Renal cortex interstitium (tissue), 15 donors: Measurements from ENCODE around the gene RGS19. TPM values are rescaled to one million over a fixed set of nuclear protein-coding genes. Genes with fewer than 3 reads are reported as not detected.
"Not testable (repeated sequence)": the region's sequence is repeated elsewhere in the genome, so short reads cannot be mapped to it uniquely, and the experiment has no call there.

Experiments used
- DNase-seq, 11 donors: peaks; one replicate each; pipeline ENCODE4 v3.0.0-alpha.2; 2013; ENCODE audit warnings: low read depth in 9 of 11, low spot score in 4 of 11; ENCODE audit errors: extremely low read depth in 1 of 11
- long read RNA-seq, 16 experiments: transcript quantifications; one replicate each; lab custom pipeline, GENCODE V29; 2026
- polyA plus RNA-seq, 3 donors: library from polyadenylated mRNA; unstranded; fragments of 120-200 nt; gene quantifications; one replicate each; pipeline ENCODE4 v1.2.1, GENCODE V29; 2013; ENCODE audit not compliant: insufficient read length in 3 of 3

Gene RGS19, protein sequence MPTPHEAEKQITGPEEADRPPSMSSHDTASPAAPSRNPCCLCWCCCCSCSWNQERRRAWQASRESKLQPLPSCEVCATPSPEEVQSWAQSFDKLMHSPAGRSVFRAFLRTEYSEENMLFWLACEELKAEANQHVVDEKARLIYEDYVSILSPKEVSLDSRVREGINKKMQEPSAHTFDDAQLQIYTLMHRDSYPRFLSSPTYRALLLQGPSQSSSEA
- polyA plus RNA-seq, result 1 to 10 TPM; 4.5 to 7.1 (median 5.7) TPM
- long read RNA-seq, donor 1, partial matches to known transcripts, result 0 of 1 reads
- long read RNA-seq, donor 1, other reads (novel, unspliced or antisense), result 0 of 1 reads
- long read RNA-seq, donor 2, result 0 reads
- long read RNA-seq, donor 3, partial matches to known transcripts, result 0 of 4 reads
- long read RNA-seq, donor 3, other reads (novel, unspliced or antisense), result 0 of 4 reads
- long read RNA-seq, donor 4, partial matches to known transcripts, result 0 of 2 reads
- long read RNA-seq, donor 4, other reads (novel, unspliced or antisense), result 0 of 2 reads
- long read RNA-seq, donor 5, partial matches to known transcripts, result 0 of 5 reads
- long read RNA-seq, donor 5, other reads (novel, unspliced or antisense), result 0 of 5 reads
- long read RNA-seq, donor 6, partial matches to known transcripts, result 0 of 3 reads
- long read RNA-seq, donor 6, other reads (novel, unspliced or antisense), result 0 of 3 reads
- long read RNA-seq, donor 7, partial matches to known transcripts, result 0 of 1 reads
- long read RNA-seq, donor 7, other reads (novel, unspliced or antisense), result 0 of 1 reads
- long read RNA-seq, donor 8, partial matches to known transcripts, result 34 of 73 reads
- long read RNA-seq, donor 8, other reads (novel, unspliced or antisense), result 34 of 73 reads
- long read RNA-seq, donor 9, partial matches to known transcripts, result 0 of 3 reads
- long read RNA-seq, donor 9, other reads (novel, unspliced or antisense), result 0 of 3 reads
- long read RNA-seq, donor 10, partial matches to known transcripts, result 0 of 4 reads
- long read RNA-seq, donor 10, other reads (novel, unspliced or antisense), result 0 of 4 reads
- long read RNA-seq, donor 11, partial matches to known transcripts, result 0 of 3 reads
- long read RNA-seq, donor 11, other reads (novel, unspliced or antisense), result 0 of 3 reads
- long read RNA-seq, donor 12, partial matches to known transcripts, result 0 of 1 reads
- long read RNA-seq, donor 12, other reads (novel, unspliced or antisense), result 0 of 1 reads
- long read RNA-seq, donor 13, transcript RGS19-202 (6 exons, 1,593 nt), result major isoform, 5 of 9 reads
- long read RNA-seq, donor 13, partial matches to known transcripts, result 0 of 9 reads
- long read RNA-seq, donor 13, other reads (novel, unspliced or antisense), result 0 of 9 reads
- long read RNA-seq, donor 14, partial matches to known transcripts, result 0 of 4 reads
- long read RNA-seq, donor 14, other reads (novel, unspliced or antisense), result 0 of 4 reads
- long read RNA-seq, donor 15, result 0 reads
- long read RNA-seq, donor 16, partial matches to known transcripts, result 0 of 6 reads
- long read RNA-seq, donor 16, other reads (novel, unspliced or antisense), result 0 of 6 reads

DNA sequence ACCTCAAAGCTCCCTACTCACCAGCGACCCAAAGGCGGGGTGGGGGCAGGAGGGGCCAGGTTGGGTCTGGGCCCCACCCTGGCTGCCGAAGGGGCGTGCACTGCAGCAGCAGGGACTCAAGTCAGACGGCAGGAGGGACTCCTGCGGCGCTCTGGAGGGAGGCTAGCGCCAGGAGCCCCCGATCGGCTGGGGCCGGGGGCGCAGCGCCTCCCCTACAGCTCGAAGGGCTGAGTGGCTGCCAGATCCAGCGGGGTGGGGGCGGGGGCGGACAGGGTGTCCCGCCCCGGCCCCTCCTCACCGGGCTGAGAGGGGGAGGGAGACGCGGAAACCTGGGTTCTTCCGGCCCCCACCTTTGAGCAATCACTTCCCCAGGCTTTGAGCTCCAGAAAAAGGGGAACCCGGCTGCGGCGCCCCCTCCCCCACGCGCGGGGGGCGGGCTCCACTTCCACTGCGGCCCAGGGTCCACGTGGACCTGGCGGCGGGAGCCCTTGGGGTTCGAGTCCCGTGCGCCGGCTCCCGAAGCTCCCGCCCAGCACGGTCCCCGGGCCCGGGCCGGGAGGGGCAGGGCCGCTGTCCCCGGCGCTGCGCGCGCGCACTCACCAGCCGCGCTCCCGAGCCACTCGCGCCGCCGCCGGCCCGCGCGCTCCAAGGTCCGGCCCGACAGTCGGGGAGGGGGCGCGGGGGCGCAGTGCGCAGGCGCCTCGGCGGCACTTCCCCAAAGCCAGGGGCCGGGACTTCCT is at the start of gene RGS19:
TSS of gene RGS19 (minus strand) at position 246 of the 740 bp plus-strand sequence. CDS start 2,632 bp downstream, outside the sequence.
- DNase-seq, result no peak

DNA sequence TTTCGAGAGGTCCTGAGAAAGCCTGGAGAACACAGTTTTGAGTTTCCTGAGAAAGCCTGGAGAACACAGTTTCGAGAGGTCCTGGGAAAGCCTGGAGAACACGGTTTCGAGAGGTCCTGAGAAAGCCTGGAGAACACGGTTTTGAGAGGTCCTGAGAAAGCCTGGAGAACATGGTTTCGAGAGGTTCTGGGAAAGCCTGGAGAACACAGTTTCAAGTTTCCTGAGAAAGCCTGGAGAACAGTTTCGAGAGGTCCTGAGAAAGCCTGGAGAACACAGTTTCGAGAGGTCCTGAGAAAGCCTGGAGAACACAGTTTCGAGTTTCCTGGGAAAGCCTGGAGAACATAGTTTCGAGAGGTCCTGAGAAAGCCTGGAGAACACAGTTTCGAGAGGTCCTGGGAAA is 44.2 kb upstream of the RGS19 start:
- not testable (repeated sequence) for DNase-seq

DNA sequence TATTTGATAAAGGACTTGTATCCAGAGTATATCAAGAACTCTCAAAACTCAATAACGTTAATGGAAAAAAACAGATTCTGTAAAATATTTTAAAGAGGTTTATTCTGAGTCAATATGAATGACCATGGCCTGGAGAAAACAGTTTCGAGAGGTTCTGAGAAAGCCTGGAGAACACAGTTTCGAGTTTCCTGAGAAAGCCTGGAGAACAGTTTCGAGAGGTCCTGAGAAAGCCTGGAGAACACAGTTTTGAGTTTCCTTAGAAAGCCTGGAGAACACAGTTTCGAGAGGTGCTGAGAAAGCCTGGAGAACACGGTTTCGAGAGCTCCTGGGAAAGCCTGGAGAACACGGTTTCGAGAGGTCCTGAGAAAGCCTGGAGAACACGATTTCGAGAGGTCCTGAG is 43.6 kb upstream of the RGS19 start:
- DNase-seq, result not testable (repeated sequence)

DNA sequence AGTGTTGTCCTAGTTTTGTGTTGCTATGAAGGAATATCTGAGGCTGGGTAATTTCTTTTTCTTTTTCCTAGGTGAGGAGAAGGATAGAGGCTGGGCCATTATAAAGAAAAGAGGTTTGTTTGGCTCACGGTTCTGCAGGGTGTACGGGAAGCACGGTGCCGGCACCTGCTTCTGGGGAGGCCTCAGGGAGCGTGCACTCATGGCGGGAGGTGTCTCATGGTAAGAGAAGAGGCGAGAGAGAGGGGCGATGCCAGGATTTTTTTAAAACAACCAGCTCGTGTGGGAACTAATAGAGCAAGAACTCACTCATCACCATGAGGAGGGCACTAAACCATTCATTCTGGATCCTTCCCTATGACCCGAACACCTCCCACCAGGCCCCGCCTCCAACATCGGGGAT is 42.3 kb upstream of the RGS19 start:
- DNase-seq, result no peak

DNA sequence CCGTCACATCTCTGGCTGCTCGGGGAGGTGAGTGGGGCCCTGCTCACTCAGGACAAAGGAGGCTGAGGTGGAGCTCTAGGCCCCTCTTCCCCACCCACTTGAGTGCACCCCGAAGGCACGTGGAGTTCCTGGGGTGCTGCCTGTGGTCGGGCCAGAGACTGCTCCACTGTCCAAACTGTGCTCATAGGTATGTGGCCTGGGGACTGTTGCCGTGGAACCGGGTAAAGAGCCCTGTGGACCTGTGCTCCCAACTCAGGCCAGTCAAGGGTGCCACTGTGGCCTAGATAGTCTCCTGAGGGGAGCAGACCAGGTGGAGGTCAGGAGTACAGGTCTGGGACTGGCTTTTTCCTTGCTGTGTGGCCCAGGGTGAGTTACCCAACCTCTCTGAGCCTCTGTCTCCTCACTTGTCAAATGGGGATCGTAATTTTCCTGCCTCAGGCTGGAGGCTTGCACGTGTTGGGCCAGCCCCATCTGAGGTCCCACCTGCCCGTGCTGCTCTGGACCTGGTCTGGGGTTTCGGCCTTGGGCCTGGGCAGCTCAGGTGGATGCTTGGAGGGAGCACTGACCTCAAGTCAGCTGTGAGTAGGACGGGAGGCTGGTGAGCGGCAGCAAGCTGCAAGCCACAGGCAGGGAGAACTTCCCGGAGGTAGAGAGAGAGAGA is 40.5 kb upstream of the RGS19 start:
- no peak for DNase-seq

DNA sequence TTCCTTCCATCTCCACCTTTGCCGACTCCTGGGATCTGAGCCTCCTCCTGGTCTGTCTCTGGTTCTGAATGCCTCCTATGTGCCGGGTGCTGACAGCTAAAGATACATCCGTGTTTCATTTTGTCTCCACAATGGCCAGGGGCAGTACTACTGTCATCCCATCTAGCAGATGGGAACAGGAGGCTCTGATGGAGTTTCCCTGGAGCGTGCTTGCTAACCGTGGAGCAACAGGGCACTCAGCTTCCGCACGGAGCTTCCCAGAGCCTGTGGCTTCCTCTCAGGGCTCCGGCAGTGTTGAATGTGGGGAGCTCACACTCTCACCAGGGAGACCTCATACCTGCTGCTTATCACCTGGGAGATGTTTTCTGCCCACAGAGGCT is 40.0 kb upstream of the RGS19 start:
- no peak for DNase-seq

DNA sequence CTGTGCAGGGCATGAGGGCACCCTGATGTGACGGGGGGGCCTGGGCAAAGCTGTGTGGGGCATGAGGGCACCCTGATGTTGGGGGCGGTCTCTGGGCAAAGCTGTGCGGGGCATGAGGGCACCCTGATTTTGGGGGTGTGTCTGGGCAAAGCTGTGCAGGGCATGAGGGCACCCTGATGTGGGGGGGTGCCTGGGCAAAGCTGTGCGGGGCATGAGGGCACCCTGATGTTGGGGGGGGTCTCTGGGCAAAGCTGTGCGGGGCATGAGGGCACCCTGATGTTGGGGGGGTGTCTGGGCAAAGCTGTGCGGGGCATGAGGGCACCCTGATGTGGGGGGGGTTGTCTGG is 38.1 kb upstream of the RGS19 start:
- not testable (repeated sequence) for DNase-seq

DNA sequence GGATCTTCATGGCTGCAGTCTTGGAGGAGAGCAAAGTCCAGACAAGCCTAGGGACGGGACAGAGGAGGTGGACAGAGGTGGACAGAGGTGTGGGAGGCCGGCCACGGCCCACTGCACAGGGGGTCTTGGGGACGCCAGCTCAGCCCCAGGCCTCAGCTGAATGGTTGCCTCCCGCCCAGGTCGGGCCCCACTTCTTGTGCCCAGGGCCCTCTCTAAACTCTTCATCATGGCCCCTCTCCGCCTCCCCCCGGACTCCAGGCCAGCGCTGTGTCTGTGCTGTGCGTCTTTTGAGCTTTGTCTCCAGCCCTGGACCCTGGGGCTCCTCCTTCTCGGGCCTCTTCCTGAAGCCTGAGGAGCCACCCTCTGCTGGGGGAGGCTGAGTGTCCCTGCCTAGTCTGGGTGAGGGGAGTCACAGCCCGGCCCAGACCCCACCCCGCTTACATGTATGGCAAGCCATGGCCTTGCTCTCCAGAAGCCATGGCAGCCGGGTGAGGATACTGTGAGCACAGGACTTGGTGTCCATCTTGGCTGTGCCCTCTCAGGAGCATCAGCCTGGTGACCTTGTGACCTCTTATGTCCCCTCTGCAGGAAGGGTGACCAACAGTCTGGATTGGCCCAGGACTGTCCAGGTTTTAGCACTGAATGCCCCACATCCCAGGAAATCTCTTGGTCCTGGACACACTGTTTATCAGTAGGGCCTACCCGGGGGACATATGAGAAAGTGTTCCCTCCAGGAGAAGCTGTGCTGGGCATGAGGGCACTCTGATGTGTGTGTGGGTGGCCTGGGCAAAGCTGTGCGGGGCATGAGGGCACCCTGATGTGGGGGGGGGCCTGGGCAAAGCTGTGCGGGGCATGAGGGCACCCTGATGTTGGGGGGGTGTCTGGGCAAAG is 37.5 kb upstream of the RGS19 start:
- DNase-seq, result no peak

DNA sequence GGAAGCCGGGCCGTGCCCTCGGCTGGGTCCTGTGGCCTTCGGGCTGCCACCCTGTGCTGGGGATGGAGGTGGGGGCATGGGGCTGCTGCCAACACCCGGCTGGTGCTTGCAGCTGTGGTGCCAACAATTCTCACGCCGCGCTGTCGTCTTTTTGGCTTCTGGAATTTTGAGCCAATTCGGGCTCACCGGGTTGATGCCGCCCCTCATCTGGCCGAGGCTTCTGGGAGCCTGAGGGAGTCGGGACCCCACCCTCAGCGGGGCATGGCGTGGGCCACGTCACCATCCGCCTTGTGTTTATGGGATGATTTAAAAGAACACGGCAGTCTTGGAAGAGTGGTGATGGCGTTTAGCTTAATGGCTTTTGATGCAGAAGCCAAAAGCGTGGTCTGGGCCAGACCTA is 36.7 kb upstream of the RGS19 start:
- no peak for DNase-seq

DNA sequence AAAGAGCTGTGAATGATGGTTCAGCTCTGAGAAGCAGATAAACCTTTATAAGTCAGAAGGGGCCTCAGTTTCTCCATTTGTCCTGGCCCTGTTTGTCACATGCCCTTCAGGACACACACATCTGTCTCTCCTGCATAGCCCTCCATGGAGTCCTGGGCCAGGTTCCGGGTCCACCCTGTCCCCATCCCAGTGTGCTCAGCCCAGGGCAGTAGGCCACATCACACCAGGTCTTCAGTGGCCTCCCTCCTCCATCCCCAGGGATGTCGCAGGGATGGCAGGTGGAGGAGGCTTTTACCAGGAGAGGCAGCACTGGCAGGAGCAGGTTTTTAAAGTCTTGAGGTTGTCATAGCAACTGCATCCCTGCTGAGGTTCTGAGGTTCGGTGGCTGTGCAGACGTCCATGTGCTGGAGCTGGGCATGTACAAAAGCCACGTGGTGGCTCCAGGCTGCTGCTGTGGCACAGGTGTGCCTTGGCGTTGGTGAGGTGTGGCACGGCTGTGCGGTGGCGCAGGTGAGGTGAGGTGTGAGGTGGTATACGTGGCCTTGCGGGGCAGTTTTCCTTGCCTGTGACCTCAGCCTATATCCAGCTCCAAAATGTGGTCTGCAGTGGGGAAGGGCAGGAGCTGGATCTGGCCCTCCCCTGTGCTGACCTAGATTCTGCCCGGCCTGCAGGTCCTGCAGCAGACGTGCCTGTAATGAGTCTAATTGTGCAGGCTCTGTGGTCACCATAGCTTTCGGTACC is 36.0 kb upstream of the RGS19 start:
- no peak for DNase-seq

DNA sequence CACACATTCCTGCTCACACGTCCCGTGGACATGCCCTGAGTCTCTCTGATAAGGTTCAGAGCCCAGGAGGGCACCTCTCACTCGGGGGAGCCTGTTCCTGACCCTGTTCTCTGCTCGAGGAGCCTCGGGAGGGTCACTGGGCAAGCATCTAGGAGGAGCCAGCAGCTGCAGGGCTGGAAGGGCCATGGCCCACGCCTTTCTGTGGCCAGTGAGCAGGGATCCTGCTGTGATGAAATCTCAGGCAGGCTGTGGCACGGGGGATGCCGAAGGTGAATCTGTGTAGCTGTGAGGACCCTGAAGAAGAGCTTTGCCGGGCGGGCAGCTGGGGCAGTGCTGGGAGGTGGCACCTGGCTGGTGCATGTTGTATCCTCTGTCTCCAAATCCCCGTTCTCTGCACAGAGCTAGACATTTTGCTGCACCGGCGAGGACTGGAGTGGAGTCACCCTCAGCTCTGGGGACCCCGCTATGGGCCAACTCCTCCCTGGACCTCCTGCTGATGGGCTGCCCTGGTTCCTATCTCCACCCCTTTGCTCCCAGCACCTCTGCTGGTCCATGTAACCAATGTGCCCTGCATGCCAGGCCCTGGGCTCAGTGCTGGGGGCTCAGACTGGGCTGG is 35.1 kb upstream of the RGS19 start:
- no peak for DNase-seq

DNA sequence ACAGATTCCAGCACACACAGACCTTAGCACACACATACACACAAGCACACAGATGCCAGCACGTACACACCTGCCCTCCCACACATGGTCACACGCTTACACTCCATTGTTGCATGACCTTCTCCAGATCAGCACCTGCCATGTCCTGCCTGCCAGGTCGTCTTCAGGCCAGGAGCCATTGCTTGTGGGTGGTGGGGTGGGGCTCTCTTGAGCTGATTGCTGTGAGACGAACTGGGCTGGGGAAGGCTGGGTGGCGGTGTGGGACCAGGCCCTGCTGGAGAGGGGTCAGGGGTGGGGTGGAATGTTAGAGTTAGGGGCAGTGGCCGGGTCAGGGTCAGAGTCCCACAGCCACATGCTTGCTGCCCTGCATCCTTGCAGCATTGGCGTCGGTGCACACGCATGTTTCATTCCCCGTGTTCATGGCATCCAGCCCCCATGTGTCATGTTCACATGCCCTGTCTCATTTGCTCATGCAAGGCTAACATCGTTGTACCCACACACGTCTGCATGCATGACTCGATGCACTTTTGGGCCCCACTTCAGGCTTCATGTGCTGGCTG is 34.6 kb upstream of the RGS19 start:
- DNase-seq, result no peak

DNA sequence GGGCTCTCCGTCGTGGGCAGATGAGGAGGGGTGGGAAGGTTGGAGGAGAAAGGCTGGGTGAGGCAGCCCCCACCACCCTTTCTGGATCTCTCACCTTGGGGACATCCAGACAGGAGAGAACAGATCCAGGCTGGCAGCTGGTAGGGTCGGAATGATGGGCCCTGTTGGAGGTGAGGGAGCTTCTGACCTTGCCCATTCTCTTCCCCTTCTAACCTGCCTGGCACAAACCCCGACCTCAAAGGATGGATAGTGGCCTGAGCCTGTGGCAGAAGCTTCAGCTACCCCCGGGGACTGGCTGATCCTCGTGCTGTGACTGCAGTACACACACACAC is 34.1 kb upstream of the RGS19 start:
- no peak for DNase-seq

DNA sequence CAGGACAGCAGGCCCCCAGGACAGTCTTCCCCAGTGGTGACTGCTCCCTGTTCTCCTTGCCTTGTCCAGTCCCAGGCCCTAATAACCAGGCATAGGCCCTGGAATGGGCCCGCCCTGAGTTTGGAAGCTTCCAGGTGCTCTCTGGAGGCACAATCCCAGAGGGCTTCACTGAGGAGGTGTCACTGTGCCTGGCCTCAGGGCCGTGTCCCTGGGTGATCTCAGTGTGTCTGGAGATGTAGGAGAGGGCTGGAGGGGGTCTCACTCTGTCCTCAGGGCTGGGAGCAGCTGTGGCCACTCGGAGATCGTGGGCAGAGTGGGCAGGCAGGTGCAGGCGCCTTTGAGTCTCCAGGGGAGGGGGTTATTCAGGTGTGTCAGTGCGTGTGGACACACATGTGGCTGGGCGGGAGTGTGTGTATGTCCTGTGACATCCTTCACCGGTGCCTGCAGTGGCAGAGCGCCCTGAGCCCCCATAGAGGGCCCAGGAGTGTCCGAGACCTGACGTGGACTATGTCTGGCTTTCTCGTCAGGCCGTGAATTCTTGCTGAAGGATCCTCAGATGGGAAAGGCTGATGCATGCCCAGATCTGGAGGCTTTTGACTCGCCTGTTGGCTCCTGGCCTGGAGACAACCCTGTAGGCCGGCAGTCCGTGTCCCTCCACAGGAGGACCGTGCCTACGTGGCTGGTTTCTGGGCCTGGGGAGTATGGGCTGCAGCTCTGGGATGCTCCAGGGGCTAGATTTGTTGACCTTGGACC is 33.5 kb upstream of the RGS19 start:
- no peak for DNase-seq
